WTC11 (cell line): ENCODE measurements around the gene GRK2. TPM values are rescaled to one million over a fixed set of nuclear protein-coding genes. Genes with fewer than 3 reads are reported as not detected.

Experiments
- CBFB ChIP-seq: sonication (generic); formaldehyde crosslinking; IDR thresholded peaks from 2 replicates; pipeline ENCODE4 v1.8.1; 2022; ENCODE audit warnings: mild to moderate bottlenecking, low read depth, missing genetic modification reagents
- CREB1 ChIP-seq: sonication (generic); formaldehyde crosslinking; IDR thresholded peaks from 2 replicates; pipeline ENCODE4 v1.8.0; 2023; ENCODE audit warnings: mild to moderate bottlenecking, missing genetic modification reagents
- ERG ChIP-seq: fragments of 250-450 bp; sonication (Bioruptor Pico); IDR thresholded peaks from 2 replicates; pipeline ENCODE4 v1.8.0; 2021; ENCODE audit warnings: mild to moderate bottlenecking
- ESRRA ChIP-seq: sonication (generic); formaldehyde crosslinking; IDR thresholded peaks from 2 replicates; pipeline ENCODE4 v1.8.1; 2022; ENCODE audit warnings: mild to moderate bottlenecking, missing genetic modification reagents, borderline replicate concordance
- FOXK1 ChIP-seq: sonication (generic); formaldehyde crosslinking; IDR thresholded peaks from 2 replicates; pipeline ENCODE4 v1.8.0; 2022; ENCODE audit warnings: mild to moderate bottlenecking, moderate library complexity, missing genetic modification reagents
- FOXP1 ChIP-seq: sonication (generic); formaldehyde crosslinking; IDR thresholded peaks from 2 replicates; pipeline ENCODE4 v1.8.0; 2022; ENCODE audit warnings: missing genetic modification reagents, mild to moderate bottlenecking, moderate library complexity, borderline replicate concordance
- GRHL2 ChIP-seq: fragments of 250-450 bp; sonication (Bioruptor Pico); IDR thresholded peaks from 2 replicates; pipeline ENCODE4 v1.8.0; 2022; ENCODE audit warnings: mild to moderate bottlenecking, moderate library complexity; ENCODE audit not compliant: insufficient replicate concordance, severe bottlenecking
- JAZF1 ChIP-seq: fragments of 250-450 bp; sonication (Bioruptor Pico); IDR thresholded peaks from 2 replicates; pipeline ENCODE4 v1.9.0; 2021; ENCODE audit warnings: moderate library complexity, mild to moderate bottlenecking, inconsistent platforms
- SMAD3 ChIP-seq: sonication (generic); formaldehyde crosslinking; IDR thresholded peaks from 2 replicates; pipeline ENCODE4 v1.8.0; 2022; ENCODE audit warnings: missing genetic modification reagents, mild to moderate bottlenecking, borderline replicate concordance
- SP1 ChIP-seq: sonication (generic); formaldehyde crosslinking; conservative IDR thresholded peaks from 2 replicates; pipeline ENCODE4 v1.8.1; 2022; ENCODE audit warnings: missing genetic modification reagents
- ZNF219 ChIP-seq: sonication (generic); formaldehyde crosslinking; IDR thresholded peaks from 2 replicates; pipeline ENCODE4 v1.8.0; 2023; ENCODE audit warnings: missing genetic modification reagents, mild to moderate bottlenecking, borderline replicate concordance
- ZNF317 ChIP-seq: sonication (generic); formaldehyde crosslinking; IDR thresholded peaks from 2 replicates; pipeline ENCODE4 v1.8.1; 2023; ENCODE audit warnings: low read depth, mild to moderate bottlenecking, moderate library complexity, missing genetic modification reagents, borderline replicate concordance
- ZNF396 ChIP-seq: fragments of 250-450 bp; sonication (Bioruptor Pico); IDR thresholded peaks from 2 replicates; pipeline ENCODE4 v1.8.0; 2021; ENCODE audit warnings: mild to moderate bottlenecking, moderate library complexity, borderline replicate concordance
- ZNF423 ChIP-seq: fragments of 250-450 bp; sonication (Bioruptor Pico); IDR thresholded peaks from 2 replicates; pipeline ENCODE4 v2.1.2; 2022; ENCODE audit warnings: mild to moderate bottlenecking, moderate library complexity
- ZNF512 ChIP-seq: sonication (generic); formaldehyde crosslinking; IDR thresholded peaks from 2 replicates; pipeline ENCODE4 v1.8.1; 2022; ENCODE audit warnings: missing genetic modification reagents, borderline replicate concordance
- ZNF532 ChIP-seq: fragments of 250-450 bp; sonication (Bioruptor Pico); IDR thresholded peaks from 2 replicates; pipeline ENCODE4 v1.9.0; 2021; ENCODE audit warnings: mild to moderate bottlenecking, borderline replicate concordance
- ZSCAN18 ChIP-seq: fragments of 250-450 bp; sonication (Bioruptor Pico); IDR thresholded peaks from 2 replicates; pipeline ENCODE4 v2.1.2; 2022; ENCODE audit warnings: mild to moderate bottlenecking, moderate library complexity
- total RNA-seq: library from RNA; stranded (reverse); gene quantifications from 3 replicates; pipeline ENCODE4 v1.2.3, GENCODE V29; 2021
- TF ChIP-seq, protein P1 (sequence below): fragments of 250-450 bp; sonication (Bioruptor Pico); IDR thresholded peaks from 2 replicates; pipeline ENCODE4 v1.9.0; 2021; ENCODE audit warnings: moderate library complexity, mild to moderate bottlenecking, inconsistent platforms, borderline replicate concordance
- TF ChIP-seq, protein P2 (sequence below): sonication (generic); formaldehyde crosslinking; IDR thresholded peaks from 2 replicates; pipeline ENCODE4 v1.8.0; 2023; ENCODE audit warnings: mild to moderate bottlenecking, missing genetic modification reagents
- TF ChIP-seq, protein P3 (sequence below): sonication (generic); formaldehyde crosslinking; IDR thresholded peaks from 2 replicates; pipeline ENCODE4 v1.8.0; 2022; ENCODE audit warnings: mild to moderate bottlenecking, missing genetic modification reagents
- TF ChIP-seq, protein P4 (sequence below): sonication (generic); formaldehyde crosslinking; IDR thresholded peaks from 2 replicates; pipeline ENCODE4 v1.8.0; 2023; ENCODE audit warnings: missing genetic modification reagents

The GRK2 gene
- total RNA-seq, 1 experiment from 2014 or later = 68.1 TPM

GRCh38 chr11:67277231-67277961, 11.1 kb downstream of the GRK2 start (continued):
- TF ChIP-seq, protein P1, sequence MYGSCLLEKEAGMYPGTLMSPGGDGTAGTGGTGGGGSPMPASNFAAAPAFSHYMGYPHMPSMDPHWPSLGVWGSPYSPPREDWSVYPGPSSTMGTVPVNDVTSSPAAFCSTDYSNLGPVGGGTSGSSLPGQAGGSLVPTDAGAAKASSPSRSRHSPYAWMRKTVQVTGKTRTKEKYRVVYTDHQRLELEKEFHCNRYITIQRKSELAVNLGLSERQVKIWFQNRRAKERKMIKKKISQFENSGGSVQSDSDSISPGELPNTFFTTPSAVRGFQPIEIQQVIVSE (CRISPR knock-in tag) = no peak
- TF ChIP-seq ZNF512 (CRISPR knock-in tag) = no peak
- TF ChIP-seq FOXP1 = no peak
- TF ChIP-seq JAZF1 (CRISPR knock-in tag) = no peak
- no peak for TF ChIP-seq GRHL2
- TF ChIP-seq CREB1 = no peak
- peak; percentile 59; the same call in 1 of the 2 replicates for TF ChIP-seq SP1 (CRISPR knock-in tag)
- TF ChIP-seq ZNF532 (CRISPR knock-in tag) = no peak
- TF ChIP-seq, protein P2, sequence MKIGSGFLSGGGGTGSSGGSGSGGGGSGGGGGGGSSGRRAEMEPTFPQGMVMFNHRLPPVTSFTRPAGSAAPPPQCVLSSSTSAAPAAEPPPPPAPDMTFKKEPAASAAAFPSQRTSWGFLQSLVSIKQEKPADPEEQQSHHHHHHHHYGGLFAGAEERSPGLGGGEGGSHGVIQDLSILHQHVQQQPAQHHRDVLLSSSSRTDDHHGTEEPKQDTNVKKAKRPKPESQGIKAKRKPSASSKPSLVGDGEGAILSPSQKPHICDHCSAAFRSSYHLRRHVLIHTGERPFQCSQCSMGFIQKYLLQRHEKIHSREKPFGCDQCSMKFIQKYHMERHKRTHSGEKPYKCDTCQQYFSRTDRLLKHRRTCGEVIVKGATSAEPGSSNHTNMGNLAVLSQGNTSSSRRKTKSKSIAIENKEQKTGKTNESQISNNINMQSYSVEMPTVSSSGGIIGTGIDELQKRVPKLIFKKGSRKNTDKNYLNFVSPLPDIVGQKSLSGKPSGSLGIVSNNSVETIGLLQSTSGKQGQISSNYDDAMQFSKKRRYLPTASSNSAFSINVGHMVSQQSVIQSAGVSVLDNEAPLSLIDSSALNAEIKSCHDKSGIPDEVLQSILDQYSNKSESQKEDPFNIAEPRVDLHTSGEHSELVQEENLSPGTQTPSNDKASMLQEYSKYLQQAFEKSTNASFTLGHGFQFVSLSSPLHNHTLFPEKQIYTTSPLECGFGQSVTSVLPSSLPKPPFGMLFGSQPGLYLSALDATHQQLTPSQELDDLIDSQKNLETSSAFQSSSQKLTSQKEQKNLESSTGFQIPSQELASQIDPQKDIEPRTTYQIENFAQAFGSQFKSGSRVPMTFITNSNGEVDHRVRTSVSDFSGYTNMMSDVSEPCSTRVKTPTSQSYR = peak; percentile 89
- no peak for TF ChIP-seq ZNF396 (CRISPR knock-in tag)
- TF ChIP-seq FOXK1 (CRISPR knock-in tag) = peak; percentile 42; the same call in 1 of the 2 replicates
- TF ChIP-seq ZNF423 = no peak
- TF ChIP-seq ESRRA (CRISPR knock-in tag) = no peak
- TF ChIP-seq, protein P3, sequence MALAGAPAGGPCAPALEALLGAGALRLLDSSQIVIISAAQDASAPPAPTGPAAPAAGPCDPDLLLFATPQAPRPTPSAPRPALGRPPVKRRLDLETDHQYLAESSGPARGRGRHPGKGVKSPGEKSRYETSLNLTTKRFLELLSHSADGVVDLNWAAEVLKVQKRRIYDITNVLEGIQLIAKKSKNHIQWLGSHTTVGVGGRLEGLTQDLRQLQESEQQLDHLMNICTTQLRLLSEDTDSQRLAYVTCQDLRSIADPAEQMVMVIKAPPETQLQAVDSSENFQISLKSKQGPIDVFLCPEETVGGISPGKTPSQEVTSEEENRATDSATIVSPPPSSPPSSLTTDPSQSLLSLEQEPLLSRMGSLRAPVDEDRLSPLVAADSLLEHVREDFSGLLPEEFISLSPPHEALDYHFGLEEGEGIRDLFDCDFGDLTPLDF (CRISPR knock-in tag) = no peak
- no peak for TF ChIP-seq CBFB
- TF ChIP-seq ERG (CRISPR knock-in tag) = no peak
- TF ChIP-seq ZNF219 (CRISPR knock-in tag) = no peak
- TF ChIP-seq ZNF317 (CRISPR knock-in tag) = no peak
- no peak for TF ChIP-seq ZSCAN18 (CRISPR knock-in tag)
- TF ChIP-seq, protein P4, sequence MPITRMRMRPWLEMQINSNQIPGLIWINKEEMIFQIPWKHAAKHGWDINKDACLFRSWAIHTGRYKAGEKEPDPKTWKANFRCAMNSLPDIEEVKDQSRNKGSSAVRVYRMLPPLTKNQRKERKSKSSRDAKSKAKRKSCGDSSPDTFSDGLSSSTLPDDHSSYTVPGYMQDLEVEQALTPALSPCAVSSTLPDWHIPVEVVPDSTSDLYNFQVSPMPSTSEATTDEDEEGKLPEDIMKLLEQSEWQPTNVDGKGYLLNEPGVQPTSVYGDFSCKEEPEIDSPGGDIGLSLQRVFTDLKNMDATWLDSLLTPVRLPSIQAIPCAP = no peak
- TF ChIP-seq SMAD3 (CRISPR knock-in tag) = no peak
